Measurements from ENCODE around the gene DNAJA3. TPM values are rescaled to one million over a fixed set of nuclear protein-coding genes. Genes with fewer than 3 reads are reported as not detected.

DNAJA3 gene
- total and polyA plus RNA-seq, 2 of the 4 experiments (the other 2 are of a cell fraction), result 38.0 to 40.2 TPM

- 0 out of 2 replicates have a peak overlapping the region, but pooled peaks have one; percentile 20 for H3K56ac ChIP-seq (ENCODE audit: extremely low read depth, insufficient read depth, low read length)
- H3K27ac ChIP-seq (ENCODE audit: insufficient read depth, low read length), result peak overlapping the region; percentile 43; the same call in 1 of the 2 replicates
- H3K23ac ChIP-seq (ENCODE audit: low read depth, low read length), result no peak overlapping the region
- peaks cover 68% of the 10 kb centered on the region for H4K20me1 ChIP-seq (ENCODE audit: insufficient read depth, low read length)
- peak overlapping the region; percentile 29; the same call in 1 of the 2 replicates for H2BK120ac ChIP-seq (ENCODE audit: low read depth, low read length)
- H3K9me1 ChIP-seq (ENCODE audit: insufficient read depth, low read length), result peaks cover 30% of the 10 kb centered on the region
- intact Hi-C loops (cut with micrococcal nuclease) (loop anchor here (10.0 kb wide), 1 partner anchor 134 kb away; no protein-coding TSS in a partner anchor), in situ Hi-C loops (cut with MboI; ENCODE audit: low sequenced_read_pairs) (no loop called here), dilution Hi-C loops (cut with HindIII; ENCODE audit: low sequenced_read_pairs, unreplicated experiment) (no loop called here)
- H3K9ac ChIP-seq (ENCODE audit: low read depth, low read length), result no peak overlapping the region
- H3K4ac ChIP-seq (ENCODE audit: low read depth, low read length), result peak overlapping the region; percentile 28; the same call in 1 of the 2 replicates
- CTCF ChIA-PET, result interaction anchor here (0.5 to 1.7 kb wide), 3 partner anchors 8 to 40 kb away, joined by 3 to 9 read pairs (median 4); no protein-coding TSS in a partner anchor
- peak overlapping the region; percentile 22 for H2BK5ac ChIP-seq (ENCODE audit: low read depth, low read length, poor library complexity, severe bottlenecking)
- H2AFZ ChIP-seq (replicated peaks; ENCODE audit: low read length, poor library complexity), result no peak overlapping the region
- H4K91ac ChIP-seq (ENCODE audit: insufficient read depth, low read depth, low read length), result no peak overlapping the region
- peak overlapping the region in 1 of 2 experiments; percentile 12; a peak in 1 of 4 replicates for H4K8ac ChIP-seq (ENCODE audit: low read depth in 2 of 2, low read length in 2 of 2)
- DNase-seq (peak; percentile 98), ATAC-seq (ENCODE audit: low read depth) (peak; percentile 83)
- BruUV-seq (replicated peaks), result no TSS peak
- peak overlapping the region; percentile 1; the same call in 1 of the 2 replicates for H3K18ac ChIP-seq (ENCODE audit: low read depth, low read length)
- H3K27me3 ChIP-seq (ENCODE audit: control insufficient read depth, insufficient read depth, low read length), result no peaks in the 10 kb centered on the region
- H3K14ac ChIP-seq (replicated peaks; ENCODE audit: low read depth, low read length), result no peak overlapping the region
- no peaks in the 10 kb centered on the region for H3K9me3 ChIP-seq (ENCODE audit: control insufficient read depth, insufficient read depth, low read length)
- peaks cover 36% of the 10 kb centered on the region for H3K4me1 ChIP-seq (ENCODE audit: control insufficient read depth, insufficient read depth, low read length)
- H3K4me3 ChIP-seq (ENCODE audit: insufficient read depth, low read depth, low read length), result no peak overlapping the region
- H3K36me3 ChIP-seq (ENCODE audit: control insufficient read depth, insufficient read depth, low read length), result peaks cover 14% of the 10 kb centered on the region
- no CpG with 5 or more reads among the region's 15 CpGs for WGBS, 2 experiments (ENCODE audit: extremely low coverage in 2 of 2, insufficient read length in 1 of 2)
- H2AK5ac ChIP-seq (ENCODE audit: low read depth, low read length), result peak overlapping the region; percentile 41; the same call in 1 of the 2 replicates
- POLR2A ChIA-PET (ENCODE audit: unreplicated experiment), result no interaction called here
- no peak overlapping the region for H2BK20ac ChIP-seq (ENCODE audit: low read depth, low read length)
- peak overlapping the region; percentile 14; the same call in 1 of the 2 replicates for H3K4me2 ChIP-seq (ENCODE audit: low read depth, low read length)
- no peak overlapping the region for H2AK9ac ChIP-seq (replicated peaks; ENCODE audit: low read depth, low read length, poor library complexity)
- H2BK15ac ChIP-seq (ENCODE audit: low read depth, low read length), result no peak overlapping the region
- H4K5ac ChIP-seq (ENCODE audit: low read depth, low read length), result no peak overlapping the region
- peaks cover 26 to 69% of the 10 kb centered on the region in 2 experiments for H3K79me1 ChIP-seq (ENCODE audit: low read depth in 1 of 2, low read length in 2 of 2)
- TF ChIP-seq CTCF (conservative IDR thresholded peaks at IDR 0.05; ENCODE audit: low read depth, low read length) (no peak), RCOR1 (IDR thresholded peaks at IDR 0.05; ENCODE audit: insufficient replicate concordance, low read length) (peak; percentile 55), CHD1 (IDR thresholded peaks at IDR 0.05; ENCODE audit: low read depth, low read length) (no peak), RFX5 (IDR thresholded peaks at IDR 0.05; ENCODE audit: low read depth, low read length) (no peak), MAZ (IDR thresholded peaks at IDR 0.05; ENCODE audit: borderline replicate concordance, low read depth, low read length) (no peak; the same call in 1 of the 2 replicates), SMC3 (IDR thresholded peaks at IDR 0.05; ENCODE audit: low read depth, low read length) (no peak), BHLHE40 (IDR thresholded peaks at IDR 0.05; ENCODE audit: low read depth, low read length) (no peak), NFE2L2 (IDR thresholded peaks at IDR 0.05; ENCODE audit: low read depth, low read length) (no peak), MXI1 (IDR thresholded peaks at IDR 0.05; ENCODE audit: borderline replicate concordance, low read depth, low read length) (no peak), RAD21 (IDR thresholded peaks at IDR 0.05; ENCODE audit: low read length) (no peak), ELK1 (IDR thresholded peaks at IDR 0.05; ENCODE audit: borderline replicate concordance, low read depth, low read length) (no peak), MAFK (IDR thresholded peaks at IDR 0.05; ENCODE audit: low read depth, low read length) (no peak), POLR2A (IDR thresholded peaks at IDR 0.05; ENCODE audit: low read depth, low read length) (no peak)
- TF ChIP-seq, protein P1, sequence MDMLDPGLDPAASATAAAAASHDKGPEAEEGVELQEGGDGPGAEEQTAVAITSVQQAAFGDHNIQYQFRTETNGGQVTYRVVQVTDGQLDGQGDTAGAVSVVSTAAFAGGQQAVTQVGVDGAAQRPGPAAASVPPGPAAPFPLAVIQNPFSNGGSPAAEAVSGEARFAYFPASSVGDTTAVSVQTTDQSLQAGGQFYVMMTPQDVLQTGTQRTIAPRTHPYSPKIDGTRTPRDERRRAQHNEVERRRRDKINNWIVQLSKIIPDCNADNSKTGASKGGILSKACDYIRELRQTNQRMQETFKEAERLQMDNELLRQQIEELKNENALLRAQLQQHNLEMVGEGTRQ (IDR thresholded peaks at IDR 0.05; ENCODE audit: low read depth, low read length), result peak; percentile 21; the same call in 1 of the 2 replicates
Observed at GRCh38 chr16:4410335-4411075, 15.2 kb upstream of the DNAJA3 start.
